CD4-positive, alpha-beta T cell treated with Interleukin-6 for 4 hours (primary cell): ENCODE measurements around the gene C1RL.
"Not testable (repeated sequence)": the region's sequence is repeated elsewhere in the genome, so short reads cannot be mapped to it uniquely, and the experiment has no call there.

Experiments
- DNase-seq: peaks from one replicate; pipeline ENCODE4 v3.0.0-alpha.2; 2020; ENCODE audit warnings: mixed read lengths

Gene C1RL

GRCh38 chr12:7059780-7060179 lies 49.2 kb downstream of the C1RL start:
- no peak for DNase-seq

- no peak for DNase-seq
Observed at GRCh38 chr12:7058850-7059395, 50.1 kb downstream of the C1RL start.

- DNase-seq = no peak
Observed at GRCh38 chr12:7058163-7058845, 50.7 kb downstream of the C1RL start.

- not testable (repeated sequence) for DNase-seq
Observed at GRCh38 chr12:7055736-7056135, 53.3 kb downstream of the C1RL start.

GRCh38 chr12:7054925-7055324 lies 54.1 kb downstream of the C1RL start:
- DNase-seq = no peak

- not testable (repeated sequence) for DNase-seq
Observed at GRCh38 chr12:7049973-7050372, 59.0 kb downstream of the C1RL start.

- DNase-seq = not testable (repeated sequence)
Observed at GRCh38 chr12:7049445-7049951, 59.5 kb downstream of the C1RL start.

GRCh38 chr12:7047306-7047705 lies 61.7 kb downstream of the C1RL start:
- DNase-seq = no peak

GRCh38 chr12:7046383-7047105 lies 62.5 kb downstream of the C1RL start:
- no peak for DNase-seq

GRCh38 chr12:7045913-7046312 lies 63.1 kb downstream of the C1RL start:
- DNase-seq = no peak
